HUES6 (cell line): ENCODE data around the gene EIF4G3.

ENCODE experiments used
- H3K27ac ChIP-seq: 2 replicates; pipeline ENCODE4 v1.7.0; 2013; ENCODE audit warnings: low read depth, mild to moderate bottlenecking, low read length, inconsistent platforms
- H3K27me3 ChIP-seq: 2 replicates; pipeline ENCODE4 v1.6.1; 2013; ENCODE audit warnings: low read length; ENCODE audit not compliant: control insufficient read depth, insufficient read depth
- H3K36me3 ChIP-seq: 2 replicates; pipeline ENCODE4 v1.6.1; 2013; ENCODE audit warnings: low read length; ENCODE audit not compliant: control insufficient read depth, insufficient read depth
- H3K4me1 ChIP-seq: 2 replicates; pipeline ENCODE4 v1.6.1; 2013; ENCODE audit warnings: low read length; ENCODE audit not compliant: control insufficient read depth, insufficient read depth
- H3K4me3 ChIP-seq: 2 replicates; pipeline ENCODE4 v1.5.1; 2013; ENCODE audit warnings: low read depth, low read length
- H3K9ac ChIP-seq: one replicate; pipeline ENCODE4 v1.6.1; 2013; ENCODE audit warnings: mild to moderate bottlenecking, low read length
- H3K9me3 ChIP-seq: 2 replicates; pipeline ENCODE4 v1.6.1; 2013; ENCODE audit warnings: low read depth, low read length; ENCODE audit not compliant: control insufficient read depth, insufficient read depth

EIF4G3 gene

GRCh38 chr1:20847611-20848080, 329.1 kb downstream of the EIF4G3 start:
- Histone ChIP-seq H3K4me1 (no peaks in the 10 kb centered on the region), H3K9ac (no peak overlapping the region), H3K4me3 (no peak overlapping the region), H3K27me3 (no peaks in the 10 kb centered on the region), H3K27ac (no peak overlapping the region), H3K9me3 (no peaks in the 10 kb centered on the region), H3K36me3 (peaks cover 73% of the 10 kb centered on the region)

DNA sequence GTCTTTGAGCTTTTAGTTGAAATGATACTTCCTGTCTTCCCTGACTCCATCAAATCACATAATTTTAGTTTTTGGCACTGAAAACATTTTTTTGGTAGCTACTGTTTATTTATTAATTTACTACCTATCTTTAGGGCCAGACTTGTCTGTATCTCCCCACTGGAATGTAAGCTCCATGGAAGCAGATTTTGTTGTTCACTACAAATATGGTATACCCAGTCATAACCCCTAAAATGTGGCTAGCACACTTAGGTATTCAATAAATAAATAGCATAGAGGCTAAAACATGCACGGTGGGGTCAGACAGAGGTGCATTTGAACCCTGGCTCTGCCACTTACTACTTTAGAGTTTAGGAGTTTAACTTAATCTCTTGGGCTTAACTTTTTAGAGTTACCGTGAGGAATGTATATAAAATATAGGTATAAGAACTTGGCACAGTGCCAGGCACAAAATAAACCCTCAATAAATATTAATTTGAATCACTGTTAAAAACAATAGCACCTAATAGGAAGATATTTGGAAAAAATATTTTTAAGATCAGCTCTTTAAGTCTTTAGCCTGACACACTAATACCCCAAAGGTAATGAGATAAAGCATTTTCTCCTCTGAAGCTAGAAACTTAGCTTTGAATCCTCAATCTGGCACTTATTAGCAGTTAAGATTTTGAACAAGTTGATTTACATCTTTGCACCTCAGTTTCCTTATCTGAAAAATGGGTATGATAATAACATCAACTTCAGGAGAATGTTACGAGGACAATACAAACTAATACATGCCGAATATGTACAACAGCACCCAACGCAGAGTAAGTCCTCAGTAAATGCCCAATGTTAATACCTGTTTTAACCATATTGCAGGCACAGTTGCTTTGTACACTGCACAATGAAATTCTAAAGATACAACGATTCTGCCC, 330.0 kb downstream of the EIF4G3 start:
- Histone ChIP-seq H3K4me3 (no peak overlapping the region), H3K9me3 (no peaks in the 10 kb centered on the region), H3K4me1 (no peaks in the 10 kb centered on the region), H3K27me3 (no peaks in the 10 kb centered on the region), H3K27ac (no peak overlapping the region), H3K9ac (no peak overlapping the region), H3K36me3 (peaks cover 70% of the 10 kb centered on the region)

DNA sequence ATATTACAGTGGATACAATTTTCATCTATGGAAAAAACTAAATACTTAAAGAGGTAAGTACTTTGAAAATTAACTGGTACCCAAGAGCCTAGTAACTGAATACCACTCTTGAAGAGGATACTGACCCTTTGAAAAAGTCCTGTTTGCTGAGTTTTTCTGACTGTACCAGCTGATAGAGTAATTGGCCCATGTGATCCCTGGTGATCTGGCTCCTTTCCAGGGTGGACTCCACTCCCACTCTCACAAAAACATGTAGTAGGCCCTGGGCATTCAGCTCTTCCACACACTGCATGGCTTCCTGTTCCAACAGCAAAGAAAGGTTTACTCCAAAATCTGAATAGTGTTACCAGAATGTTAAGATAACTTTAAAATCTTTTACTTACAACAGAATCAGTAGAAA, 336.0 kb downstream of the EIF4G3 start:
- H3K27me3 ChIP-seq, result no peaks in the 10 kb centered on the region
- peaks cover 48% of the 10 kb centered on the region for H3K36me3 ChIP-seq
- no peaks in the 10 kb centered on the region for H3K9me3 ChIP-seq
- no peaks in the 10 kb centered on the region for H3K4me1 ChIP-seq
- no peak overlapping the region for H3K9ac ChIP-seq
- no peak overlapping the region for H3K27ac ChIP-seq
- no peak overlapping the region for H3K4me3 ChIP-seq

- H3K9me3 ChIP-seq, result no peaks in the 10 kb centered on the region
- H3K4me1 ChIP-seq, result no peaks in the 10 kb centered on the region
- H3K9ac ChIP-seq, result no peak overlapping the region
- peaks cover 39% of the 10 kb centered on the region for H3K36me3 ChIP-seq
- no peak overlapping the region for H3K4me3 ChIP-seq
- no peak overlapping the region for H3K27ac ChIP-seq
- H3K27me3 ChIP-seq, result no peaks in the 10 kb centered on the region
These were observed 339.0 kb downstream of the EIF4G3 start for GRCh38 chr1:20837554-20838192.

GRCh38 chr1:20836230-20836629, 340.5 kb downstream of the EIF4G3 start:
- no peak overlapping the region for H3K4me3 ChIP-seq
- H3K27me3 ChIP-seq, result no peaks in the 10 kb centered on the region
- H3K27ac ChIP-seq, result no peak overlapping the region
- H3K36me3 ChIP-seq, result peaks cover 31% of the 10 kb centered on the region
- no peaks in the 10 kb centered on the region for H3K9me3 ChIP-seq
- H3K4me1 ChIP-seq, result no peaks in the 10 kb centered on the region
- no peak overlapping the region for H3K9ac ChIP-seq

DNA sequence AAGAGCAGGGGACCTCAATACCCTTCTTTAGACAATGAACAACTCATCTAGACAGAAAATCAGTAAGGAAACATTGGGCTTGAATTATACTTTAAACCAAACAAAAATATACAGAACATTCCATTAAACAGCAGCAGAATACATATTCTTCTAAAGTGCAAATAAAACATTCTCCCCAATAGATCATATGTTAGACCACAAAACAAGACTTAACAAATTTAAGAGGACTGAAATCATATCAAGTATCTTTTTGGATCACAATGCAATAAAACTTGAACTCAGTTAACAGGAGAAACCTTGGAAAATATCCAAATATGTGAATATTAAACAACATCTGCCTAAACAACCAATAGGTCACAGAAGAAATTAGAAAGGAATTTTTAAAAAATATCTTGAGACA, 341.9 kb downstream of the EIF4G3 start:
- Histone ChIP-seq H3K9ac (no peak overlapping the region), H3K27me3 (no peaks in the 10 kb centered on the region), H3K36me3 (peaks cover 20% of the 10 kb centered on the region), H3K9me3 (no peaks in the 10 kb centered on the region), H3K4me1 (no peaks in the 10 kb centered on the region), H3K27ac (no peak overlapping the region), H3K4me3 (no peak overlapping the region)

- Histone ChIP-seq H3K9me3 (no peaks in the 10 kb centered on the region), H3K36me3 (peaks cover 17% of the 10 kb centered on the region; the same call in 1 of the 2 replicates)
These were observed 342.5 kb downstream of the EIF4G3 start for GRCh38 chr1:20834192-20834591.

DNA sequence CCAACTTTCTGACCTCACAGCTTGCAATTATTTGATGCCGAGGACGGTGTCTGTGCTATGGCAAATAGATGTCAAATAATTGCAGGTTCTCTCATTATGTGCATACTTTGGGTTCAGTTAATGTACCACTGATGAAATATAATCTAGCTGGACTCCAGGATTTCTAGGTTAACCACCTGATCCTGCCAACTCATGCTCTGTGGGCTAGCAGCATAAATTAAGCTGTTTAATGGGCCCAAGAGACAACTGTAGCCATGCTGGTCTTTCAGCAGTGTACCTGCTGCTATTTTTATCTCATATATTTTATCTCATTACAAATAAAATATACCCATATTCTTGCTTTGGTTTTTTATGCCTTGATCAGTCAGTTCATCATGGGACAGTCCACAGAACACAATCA, 346.3 kb downstream of the EIF4G3 start:
- no peak overlapping the region for H3K27ac ChIP-seq
- peaks cover 22% of the 10 kb centered on the region for H3K36me3 ChIP-seq

More at GRCh38 chr1:20834192-20834591, 342.5 kb downstream of the EIF4G3 start:
- H3K27ac ChIP-seq, result no peak overlapping the region
- H3K27me3 ChIP-seq, result no peaks in the 10 kb centered on the region
- H3K4me1 ChIP-seq, result no peaks in the 10 kb centered on the region
- no peak overlapping the region for H3K9ac ChIP-seq
- H3K4me3 ChIP-seq, result no peak overlapping the region

DNA sequence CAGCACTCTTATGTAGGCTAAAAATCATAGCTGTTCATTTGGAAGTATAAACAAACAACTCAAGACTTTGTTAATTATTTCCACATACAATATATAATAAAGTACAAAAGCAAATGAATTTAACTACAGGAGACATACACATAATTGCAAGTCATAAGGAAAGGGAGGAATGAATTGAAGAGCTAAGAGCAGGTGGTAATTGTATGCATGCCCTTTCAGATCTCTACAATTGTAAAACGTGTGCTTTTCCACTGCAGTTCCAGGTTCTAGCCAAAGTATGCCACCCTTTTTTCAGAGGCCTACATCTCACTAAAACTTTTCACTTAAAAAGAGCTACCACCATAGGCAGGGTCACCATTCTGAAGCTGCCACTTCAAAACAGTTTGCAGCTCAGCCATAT, 346.8 kb downstream of the EIF4G3 start:
- H3K27me3 ChIP-seq, result no peaks in the 10 kb centered on the region
- no peak overlapping the region for H3K4me3 ChIP-seq
- H3K9ac ChIP-seq, result no peak overlapping the region
- no peak overlapping the region for H3K27ac ChIP-seq
- H3K36me3 ChIP-seq, result peaks cover 24% of the 10 kb centered on the region
- H3K9me3 ChIP-seq, result no peaks in the 10 kb centered on the region
- H3K4me1 ChIP-seq, result no peaks in the 10 kb centered on the region

More for the DNA sequence above, 346.3 kb downstream of the EIF4G3 start:
- no peak overlapping the region for H3K4me3 ChIP-seq
- H3K9ac ChIP-seq, result no peak overlapping the region
- H3K4me1 ChIP-seq, result no peaks in the 10 kb centered on the region
- no peaks in the 10 kb centered on the region for H3K27me3 ChIP-seq
- H3K9me3 ChIP-seq, result no peaks in the 10 kb centered on the region

GRCh38 chr1:20829531-20829930, 347.2 kb downstream of the EIF4G3 start:
- Histone ChIP-seq H3K36me3 (peaks cover 28% of the 10 kb centered on the region), H3K27me3 (no peaks in the 10 kb centered on the region), H3K27ac (no peak overlapping the region), H3K9me3 (no peaks in the 10 kb centered on the region), H3K9ac (no peak overlapping the region), H3K4me3 (no peak overlapping the region), H3K4me1 (no peaks in the 10 kb centered on the region)

DNA sequence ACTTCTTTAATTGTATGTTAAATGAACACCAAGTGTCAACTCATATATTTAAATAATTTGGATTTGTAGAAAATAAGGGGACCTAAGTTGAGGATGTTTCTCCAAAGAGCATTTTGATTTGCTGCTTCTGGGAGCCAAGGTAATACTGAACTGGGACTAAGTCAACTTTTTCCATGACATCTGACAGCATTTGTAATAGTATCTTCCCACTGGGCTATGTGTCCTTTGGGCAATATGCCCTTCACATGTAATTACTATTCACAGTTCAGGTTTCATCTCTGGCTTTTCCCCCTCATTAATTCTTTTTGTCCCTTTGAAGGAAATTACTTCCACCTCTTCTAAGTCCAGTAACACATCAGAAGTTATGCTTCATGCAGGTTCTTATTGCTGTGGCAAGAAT, 352.9 kb downstream of the EIF4G3 start:
- Histone ChIP-seq H3K4me3 (no peak overlapping the region), H3K27ac (no peak overlapping the region), H3K9me3 (no peaks in the 10 kb centered on the region), H3K4me1 (no peaks in the 10 kb centered on the region), H3K9ac (no peak overlapping the region), H3K27me3 (no peaks in the 10 kb centered on the region), H3K36me3 (peaks cover 40% of the 10 kb centered on the region)
